Cardiac muscle cell (in vitro differentiated cells and primary cell): ENCODE data around the gene ATP9B. TPM values are rescaled to one million over a fixed set of nuclear protein-coding genes. Genes with fewer than 3 reads are reported as not detected.

Source experiments
- DNase-seq, 2 donors: peaks; one replicate each; pipeline versions ENCODE4 v3.0.0 to v3.0.0-alpha.2; 2010 to 2017; ENCODE audit warnings: low read depth in 1 of 2, low spot score in 1 of 2
- H3K27ac ChIP-seq: fragments of 200-600 bp; sonication (generic); 2 replicates; pipeline ENCODE4 v1.5.1; 2016
- H3K27me3 ChIP-seq: fragments of 200-600 bp; sonication (generic); 2 replicates; pipeline ENCODE4 v1.6.0; 2016; ENCODE audit warnings: control low read depth
- H3K36me3 ChIP-seq: fragments of 200-600 bp; sonication (generic); 2 replicates; pipeline ENCODE4 v1.5.1; 2016; ENCODE audit warnings: control low read depth
- H3K4me1 ChIP-seq: fragments of 200-600 bp; sonication (generic); 2 replicates; pipeline ENCODE4 v1.8.1; 2017; ENCODE audit warnings: low read depth, mild to moderate bottlenecking, mixed run types
- H3K4me3 ChIP-seq: fragments of 200-600 bp; sonication (generic); 2 replicates; pipeline ENCODE4 v1.5.1; 2016; ENCODE audit warnings: mild to moderate bottlenecking
- H3K9me3 ChIP-seq: fragments of 200-600 bp; sonication (generic); 2 replicates; pipeline ENCODE4 v1.5.1; 2017; ENCODE audit warnings: low read depth, mild to moderate bottlenecking, control low read depth
- CTCF ChIP-seq: IDR thresholded peaks from 2 replicates; pipeline ENCODE4 v1.5.1; 2012; ENCODE audit warnings: low read depth, mild to moderate bottlenecking, low read length
- polyA plus RNA-seq: library from polyadenylated mRNA; unstranded; fragments of >200 nt; fragmentation: Nextera tagmentation; extraction: Ambion mirVana; gene quantifications from 2 replicates; pipeline ENCODE4 v1.2.1, GENCODE V29; 2016
- total RNA-seq: library from RNA; depleted of rRNA; stranded (reverse); fragments of >200 nt; gene quantifications from 2 replicates; pipeline ENCODE4 v1.2.3, GENCODE V29; 2016

ATP9B gene
- total and polyA plus RNA-seq, 2 experiments from 2014 or later, result 14.1 to 14.2 TPM

GRCh38 chr18:79333046-79333445 lies 263.9 kb downstream of the ATP9B start:
- no peak for TF ChIP-seq CTCF
- H3K4me3 ChIP-seq, result no peak overlapping the region
- peaks cover 21% of the 10 kb centered on the region for H3K36me3 ChIP-seq
- no peaks in the 10 kb centered on the region for H3K27me3 ChIP-seq
- H3K9me3 ChIP-seq, result no peaks in the 10 kb centered on the region
- H3K27ac ChIP-seq, result no peak overlapping the region
- H3K4me1 ChIP-seq, result no peaks in the 10 kb centered on the region
- no peak for DNase-seq

GRCh38 chr18:79334496-79335233 lies 265.5 kb downstream of the ATP9B start:
- H3K4me1 ChIP-seq, result no peaks in the 10 kb centered on the region
- no peak for DNase-seq
- no peak overlapping the region for H3K27ac ChIP-seq
- H3K27me3 ChIP-seq, result no peaks in the 10 kb centered on the region
- no peaks in the 10 kb centered on the region for H3K9me3 ChIP-seq
- no peak for TF ChIP-seq CTCF
- H3K36me3 ChIP-seq, result peaks cover 18% of the 10 kb centered on the region
- no peak overlapping the region for H3K4me3 ChIP-seq

GRCh38 chr18:79335833-79336360 lies 266.7 kb downstream of the ATP9B start:
- no peaks in the 10 kb centered on the region for H3K4me1 ChIP-seq
- no peak for TF ChIP-seq CTCF
- H3K36me3 ChIP-seq, result peaks cover 12% of the 10 kb centered on the region
- DNase-seq, result no peak
- H3K27ac ChIP-seq, result no peak overlapping the region
- H3K27me3 ChIP-seq, result no peaks in the 10 kb centered on the region
- H3K9me3 ChIP-seq, result no peaks in the 10 kb centered on the region
- H3K4me3 ChIP-seq, result no peak overlapping the region

- Histone ChIP-seq H3K9me3 (no peaks in the 10 kb centered on the region), H3K4me1 (no peaks in the 10 kb centered on the region), H3K27me3 (no peaks in the 10 kb centered on the region), H3K36me3 (peaks cover 6% of the 10 kb centered on the region), H3K4me3 (no peak overlapping the region), H3K27ac (no peak overlapping the region)
- no peak for TF ChIP-seq CTCF
- no peak for DNase-seq
These were observed 267.5 kb downstream of the ATP9B start for GRCh38 chr18:79336556-79337142.

GRCh38 chr18:79337184-79337583 lies 268.0 kb downstream of the ATP9B start:
- H3K4me3 ChIP-seq, result no peak overlapping the region
- no peak for DNase-seq
- no peak overlapping the region for H3K27ac ChIP-seq
- TF ChIP-seq CTCF, result no peak
- peaks cover 6% of the 10 kb centered on the region for H3K36me3 ChIP-seq
- H3K27me3 ChIP-seq, result no peaks in the 10 kb centered on the region
- no peaks in the 10 kb centered on the region for H3K9me3 ChIP-seq
- H3K4me1 ChIP-seq, result no peaks in the 10 kb centered on the region
